Astrocyte (in vitro differentiated cells and primary cell): Measurements from ENCODE around the gene FASTKD2. TPM values are rescaled to one million over a fixed set of nuclear protein-coding genes. Genes with fewer than 3 reads are reported as not detected.
A peak's percentile ranks its signal among the peaks of the same experiment; 100 is the strongest.

Experiments used
- DNase-seq: peaks from one replicate; pipeline ENCODE4 v3.0.0-alpha.2; 2010; ENCODE audit warnings: low read depth
- FAIRE-seq: peaks from 2 replicates; lab custom pipeline; 2011; peaks lifted over from hg19 to GRCh38; lab: Jason Lieb, UNC
- H2AFZ ChIP-seq: 2 replicates; pipeline ENCODE4 v1.6.0; 2012; ENCODE audit warnings: low read depth, low read length, inconsistent platforms
- H3K27ac ChIP-seq: 2 replicates; pipeline ENCODE4 v1.5.1; 2011; ENCODE audit warnings: low read depth, low read length, inconsistent platforms
- H3K27me3 ChIP-seq: 2 replicates; pipeline ENCODE4 v1.6.0; 2011; ENCODE audit warnings: low read length, inconsistent platforms; ENCODE audit not compliant: insufficient read depth
- H3K36me3 ChIP-seq: 2 replicates; pipeline ENCODE4 v1.5.1; 2011; ENCODE audit warnings: low read length, inconsistent platforms; ENCODE audit not compliant: insufficient read depth
- H3K4me1 ChIP-seq: 2 replicates; pipeline ENCODE4 v1.5.1; 2011; ENCODE audit warnings: low read length, inconsistent platforms; ENCODE audit not compliant: insufficient read depth
- H3K4me2 ChIP-seq: 2 replicates; pipeline ENCODE4 v1.6.0; 2012; ENCODE audit warnings: low read length, inconsistent platforms
- H3K4me3 ChIP-seq: 2 replicates; pipeline ENCODE4 v1.5.1; 2011; ENCODE audit warnings: low read depth, mild to moderate bottlenecking, low read length, inconsistent platforms; ENCODE audit not compliant: insufficient read depth
- H3K79me2 ChIP-seq: 2 replicates; pipeline ENCODE4 v1.6.0; 2012; ENCODE audit warnings: mild to moderate bottlenecking, low read length, inconsistent platforms; ENCODE audit not compliant: insufficient read depth
- H3K9ac ChIP-seq: 2 replicates; pipeline ENCODE4 v1.6.0; 2012; ENCODE audit warnings: mild to moderate bottlenecking, low read length, inconsistent platforms
- H3K9me3 ChIP-seq: 2 replicates; pipeline ENCODE4 v1.5.1; 2012; ENCODE audit warnings: low read depth, mild to moderate bottlenecking, low read length, inconsistent platforms; ENCODE audit not compliant: insufficient read depth
- H4K20me1 ChIP-seq: 2 replicates; pipeline ENCODE4 v1.6.0; 2012; ENCODE audit warnings: low read length, inconsistent platforms; ENCODE audit not compliant: insufficient read depth
- H3K27ac Mint-ChIP-seq: one replicate; pipeline ENCODE4 v1.8.0; 2021; ENCODE audit warnings: mild to moderate bottlenecking, mixed read lengths; ENCODE audit not compliant: unreplicated experiment
- H3K27me3 Mint-ChIP-seq: one replicate; pipeline ENCODE4 v1.8.0; 2021; ENCODE audit warnings: low read depth, mixed read lengths; ENCODE audit not compliant: unreplicated experiment
- H3K36me3 Mint-ChIP-seq: one replicate; pipeline ENCODE4 v1.8.0; 2021; ENCODE audit warnings: low read depth, mixed read lengths; ENCODE audit not compliant: unreplicated experiment
- H3K4me1 Mint-ChIP-seq: one replicate; pipeline ENCODE4 v1.8.0; 2021; ENCODE audit warnings: low read depth, mixed read lengths; ENCODE audit not compliant: unreplicated experiment
- H3K4me3 Mint-ChIP-seq: one replicate; pipeline ENCODE4 v1.8.0; 2021; ENCODE audit warnings: mild to moderate bottlenecking, moderate library complexity, mixed read lengths; ENCODE audit not compliant: unreplicated experiment
- H3K9me3 Mint-ChIP-seq: one replicate; pipeline ENCODE4 v1.8.0; 2021; ENCODE audit warnings: mild to moderate bottlenecking, mixed read lengths; ENCODE audit not compliant: unreplicated experiment
- EZH2 ChIP-seq: IDR thresholded peaks from 2 replicates; pipeline ENCODE4 v1.6.1; 2012; ENCODE audit warnings: mild to moderate bottlenecking, low read length, inconsistent platforms; ENCODE audit not compliant: insufficient read depth
- total RNA-seq: library from RNA; stranded (reverse); gene quantifications from 2 replicates; pipeline ENCODE4 v1.2.1, GENCODE V29; 2021
- TF ChIP-seq, protein P1 (sequence below): IDR thresholded peaks from 2 replicates; pipeline ENCODE4 v1.5.1; 2011; ENCODE audit warnings: low read depth, mild to moderate bottlenecking, inconsistent platforms, low read length, moderate library complexity; ENCODE audit not compliant: insufficient read depth

The FASTKD2 gene
- total RNA-seq, 1 donor from 2014 or later = 21.7 TPM

DNA sequence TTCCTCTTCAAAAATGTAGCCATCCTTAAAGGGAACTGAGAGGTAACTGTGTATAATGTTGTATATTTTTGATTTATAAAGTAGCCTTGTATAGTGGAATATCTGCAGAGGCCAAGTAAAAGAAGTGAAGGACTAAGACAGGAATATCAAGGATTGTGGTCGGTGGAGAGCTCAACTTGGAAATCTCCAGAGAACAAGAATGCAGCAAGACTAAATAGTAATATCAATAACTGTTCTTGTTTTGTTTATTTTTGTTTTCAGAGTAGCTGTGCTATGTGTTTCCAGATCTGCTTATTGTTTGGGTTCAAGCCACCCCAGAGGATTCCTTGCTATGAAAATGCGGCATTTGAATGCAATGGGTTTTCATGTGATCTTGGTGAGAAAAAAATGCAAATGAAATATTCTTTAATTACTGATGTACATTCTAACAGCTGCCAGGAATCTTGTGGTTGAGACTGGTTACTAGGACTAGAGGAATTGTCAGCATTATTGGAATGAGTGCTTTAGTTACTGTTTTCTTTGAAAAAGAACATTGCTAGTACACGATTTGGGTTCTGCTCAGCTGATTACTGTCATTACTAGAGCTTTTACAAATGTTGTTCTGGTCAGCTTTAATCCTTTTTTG lies 25.0 kb downstream of the FASTKD2 start:
- peak; percentile 71 for DNase-seq
- Histone ChIP-seq H3K9me3 (no peaks in the 10 kb centered on the region), H3K4me2 (peak overlapping the region; percentile 9), H3K4me3 (no peak overlapping the region), H3K27ac (peak overlapping the region; percentile 13), H3K27me3 (no peaks in the 10 kb centered on the region), H3K9ac (no peak overlapping the region), H3K36me3 (peaks cover 38% of the 10 kb centered on the region), H3K79me2 (no peaks in the 10 kb centered on the region), H2AFZ (no peak overlapping the region), H3K4me1 (no peaks in the 10 kb centered on the region), H4K20me1 (peaks cover 3% of the 10 kb centered on the region)
- H3K9me3 Mint-ChIP-seq = no peaks in the 10 kb centered on the region
- peak overlapping the region; percentile 82 for H3K27ac Mint-ChIP-seq
- FAIRE-seq = no peak
- no peaks in the 10 kb centered on the region for H3K27me3 Mint-ChIP-seq
- H3K4me1 Mint-ChIP-seq = peaks cover 18% of the 10 kb centered on the region
- peaks cover 10% of the 10 kb centered on the region for H3K36me3 Mint-ChIP-seq
- TF ChIP-seq, protein P1, sequence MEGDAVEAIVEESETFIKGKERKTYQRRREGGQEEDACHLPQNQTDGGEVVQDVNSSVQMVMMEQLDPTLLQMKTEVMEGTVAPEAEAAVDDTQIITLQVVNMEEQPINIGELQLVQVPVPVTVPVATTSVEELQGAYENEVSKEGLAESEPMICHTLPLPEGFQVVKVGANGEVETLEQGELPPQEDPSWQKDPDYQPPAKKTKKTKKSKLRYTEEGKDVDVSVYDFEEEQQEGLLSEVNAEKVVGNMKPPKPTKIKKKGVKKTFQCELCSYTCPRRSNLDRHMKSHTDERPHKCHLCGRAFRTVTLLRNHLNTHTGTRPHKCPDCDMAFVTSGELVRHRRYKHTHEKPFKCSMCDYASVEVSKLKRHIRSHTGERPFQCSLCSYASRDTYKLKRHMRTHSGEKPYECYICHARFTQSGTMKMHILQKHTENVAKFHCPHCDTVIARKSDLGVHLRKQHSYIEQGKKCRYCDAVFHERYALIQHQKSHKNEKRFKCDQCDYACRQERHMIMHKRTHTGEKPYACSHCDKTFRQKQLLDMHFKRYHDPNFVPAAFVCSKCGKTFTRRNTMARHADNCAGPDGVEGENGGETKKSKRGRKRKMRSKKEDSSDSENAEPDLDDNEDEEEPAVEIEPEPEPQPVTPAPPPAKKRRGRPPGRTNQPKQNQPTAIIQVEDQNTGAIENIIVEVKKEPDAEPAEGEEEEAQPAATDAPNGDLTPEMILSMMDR = no peak
- TF ChIP-seq EZH2 = no peak
- no peak overlapping the region for H3K4me3 Mint-ChIP-seq

DNA sequence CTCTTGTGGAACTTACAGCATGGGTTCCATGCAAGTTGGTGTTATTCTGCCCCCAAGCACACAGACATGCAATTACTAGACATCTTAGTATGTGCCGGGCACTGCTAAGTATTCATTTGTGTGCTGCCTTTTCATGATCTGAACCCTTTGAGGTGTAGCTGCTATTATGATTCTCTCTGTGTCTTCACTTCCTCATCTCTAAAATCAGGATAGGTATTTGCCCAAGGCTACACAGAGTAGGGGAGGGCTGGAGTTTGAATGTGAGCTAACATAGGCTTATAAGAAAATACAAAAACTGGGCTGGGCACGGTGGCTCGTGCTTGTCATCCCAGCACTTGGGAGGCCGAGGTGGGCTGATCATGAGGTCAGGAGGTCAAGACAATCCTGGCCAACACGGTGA lies 27.2 kb downstream of the FASTKD2 start:
- H4K20me1 ChIP-seq = no peaks in the 10 kb centered on the region
- H3K9ac ChIP-seq = no peak overlapping the region
- FAIRE-seq = no peak
- H3K79me2 ChIP-seq = no peaks in the 10 kb centered on the region
- H3K9me3 ChIP-seq = no peaks in the 10 kb centered on the region
- Mint-ChIP-seq H3K27me3 (no peaks in the 10 kb centered on the region), H3K4me3 (no peak overlapping the region), H3K4me1 (peaks cover 18% of the 10 kb centered on the region), H3K36me3 (peaks cover 8% of the 10 kb centered on the region), H3K9me3 (no peaks in the 10 kb centered on the region), H3K27ac (no peak overlapping the region)
- TF ChIP-seq EZH2 = no peak
- TF ChIP-seq, protein P1 = no peak
- no peaks in the 10 kb centered on the region for H3K27me3 ChIP-seq
- no peaks in the 10 kb centered on the region for H3K4me1 ChIP-seq
- H3K4me2 ChIP-seq = no peak overlapping the region
- H3K36me3 ChIP-seq = peaks cover 29% of the 10 kb centered on the region
- no peak overlapping the region for H3K27ac ChIP-seq
- H2AFZ ChIP-seq = no peak overlapping the region
- no peak for DNase-seq
- no peak overlapping the region for H3K4me3 ChIP-seq

DNA sequence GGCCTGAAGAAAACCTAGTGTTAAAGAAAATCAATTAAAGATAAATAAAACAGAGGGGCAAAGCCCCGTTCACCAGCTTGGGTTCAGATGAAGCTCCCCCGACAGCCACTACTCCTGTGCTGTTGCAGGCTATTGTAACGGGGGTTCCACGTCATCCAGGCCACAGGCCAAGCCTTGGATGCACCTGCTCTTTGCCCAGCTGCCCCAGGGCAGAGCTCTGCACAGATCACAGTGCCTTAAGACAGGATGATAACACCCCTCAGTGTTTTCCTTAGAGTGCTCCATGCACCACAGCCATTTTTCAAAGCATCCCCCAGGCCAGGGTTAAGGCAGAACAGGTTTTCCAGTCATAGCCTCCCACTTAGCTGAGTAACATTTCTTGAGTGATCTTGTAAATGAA lies 32.0 kb downstream of the FASTKD2 start:
- no peak overlapping the region for H3K4me3 ChIP-seq
- peaks cover 8% of the 10 kb centered on the region for H3K36me3 Mint-ChIP-seq
- H2AFZ ChIP-seq = no peak overlapping the region
- no peak overlapping the region for H3K4me3 Mint-ChIP-seq
- H3K9me3 ChIP-seq = no peaks in the 10 kb centered on the region
- H3K4me2 ChIP-seq = no peak overlapping the region
- H3K27ac ChIP-seq = no peak overlapping the region
- H3K79me2 ChIP-seq = no peaks in the 10 kb centered on the region
- DNase-seq = no peak
- no peak for FAIRE-seq
- no peak overlapping the region for H3K27ac Mint-ChIP-seq
- peaks cover 5% of the 10 kb centered on the region for H3K4me1 ChIP-seq
- H3K27me3 Mint-ChIP-seq = no peaks in the 10 kb centered on the region
- H4K20me1 ChIP-seq = no peaks in the 10 kb centered on the region
- H3K27me3 ChIP-seq = no peaks in the 10 kb centered on the region
- peaks cover 3% of the 10 kb centered on the region for H3K36me3 ChIP-seq
- H3K4me1 Mint-ChIP-seq = peaks cover 6% of the 10 kb centered on the region
- H3K9ac ChIP-seq = no peak overlapping the region
- H3K9me3 Mint-ChIP-seq = no peaks in the 10 kb centered on the region
- TF ChIP-seq, protein P1 = no peak
- TF ChIP-seq EZH2 = no peak
